Activated naive CD8-positive, alpha-beta T cell treated with anti-CD3 and anti-CD28 coated beads for 36 hours (primary cell): ENCODE measurements around the gene CHD8. TPM values are rescaled to one million over a fixed set of nuclear protein-coding genes. Genes with fewer than 3 reads are reported as not detected.
A peak's percentile ranks its signal among the peaks of the same experiment; 100 is the strongest.
"Not testable (repeated sequence)": the region's sequence is repeated elsewhere in the genome, so short reads cannot be mapped to it uniquely, and the experiment has no call there.

Experiments used
- DNase-seq: peaks from one replicate; pipeline ENCODE4 v3.0.0; 2021
- H3K27ac Mint-ChIP-seq: one replicate; pipeline ENCODE4 v1.8.0; 2022; ENCODE audit warnings: mild to moderate bottlenecking, moderate library complexity, mixed read lengths
- H3K27me3 Mint-ChIP-seq: one replicate; pipeline ENCODE4 v1.8.0; 2022; ENCODE audit warnings: mild to moderate bottlenecking, mixed read lengths
- H3K36me3 Mint-ChIP-seq: one replicate; pipeline ENCODE4 v1.8.0; 2021; ENCODE audit warnings: mild to moderate bottlenecking, mixed read lengths
- H3K4me1 Mint-ChIP-seq: one replicate; pipeline ENCODE4 v1.8.0; 2021; ENCODE audit warnings: mixed read lengths
- H3K4me3 Mint-ChIP-seq: one replicate; pipeline ENCODE4 v1.8.0; 2022; ENCODE audit warnings: mild to moderate bottlenecking, moderate library complexity, mixed read lengths
- H3K9me3 Mint-ChIP-seq: one replicate; pipeline ENCODE4 v1.8.0; 2022; ENCODE audit warnings: mixed read lengths
- total RNA-seq, 2 experiments: library from RNA; stranded (reverse); gene quantifications; one replicate each; pipeline ENCODE4 v1.2.3, GENCODE V29; 2021

CHD8 gene
- total RNA-seq, 2 experiments from 2014 or later, result 78.5 to 86.2 TPM

- Mint-ChIP-seq H3K36me3 (peaks cover 23% of the 10 kb centered on the region), H3K4me3 (peak overlapping the region; percentile 95), H3K27ac (peak overlapping the region; percentile 99), H3K27me3 (no peaks in the 10 kb centered on the region), H3K4me1 (peaks cover 48% of the 10 kb centered on the region), H3K9me3 (no peaks in the 10 kb centered on the region)
- no peak for DNase-seq
These were observed 929 bp downstream of the CHD8 start for GRCh38 chr14:21454843-21455544.

- no peak for DNase-seq
- H3K9me3 Mint-ChIP-seq, result no peaks in the 10 kb centered on the region
- peak overlapping the region; percentile 75 for H3K27ac Mint-ChIP-seq
- peaks cover 59% of the 10 kb centered on the region for H3K4me1 Mint-ChIP-seq
- peaks cover 23% of the 10 kb centered on the region for H3K36me3 Mint-ChIP-seq
- H3K4me3 Mint-ChIP-seq, result peak overlapping the region; percentile 19
- no peaks in the 10 kb centered on the region for H3K27me3 Mint-ChIP-seq
These were observed 6.1 kb downstream of the CHD8 start for GRCh38 chr14:21449899-21450216.

- not testable (repeated sequence) for DNase-seq, H3K9me3 Mint-ChIP-seq, H3K4me3 Mint-ChIP-seq, H3K27me3 Mint-ChIP-seq, H3K27ac Mint-ChIP-seq
- peaks cover 33% of the 10 kb centered on the region for H3K4me1 Mint-ChIP-seq
- peaks cover 18% of the 10 kb centered on the region for H3K36me3 Mint-ChIP-seq
These were observed 13.3 kb downstream of the CHD8 start for GRCh38 chr14:21442657-21443056.

- no peaks in the 10 kb centered on the region for H3K27me3 Mint-ChIP-seq
- H3K4me1 Mint-ChIP-seq, result peaks cover 36% of the 10 kb centered on the region
- peak overlapping the region; percentile 15 for H3K27ac Mint-ChIP-seq
- no peak overlapping the region for H3K4me3 Mint-ChIP-seq
- H3K9me3 Mint-ChIP-seq, result no peaks in the 10 kb centered on the region
- DNase-seq, result no peak
- H3K36me3 Mint-ChIP-seq, result peaks cover 17% of the 10 kb centered on the region
These were observed 15.1 kb downstream of the CHD8 start for GRCh38 chr14:21440859-21441258.

- no peaks in the 10 kb centered on the region for H3K9me3 Mint-ChIP-seq
- peaks cover 49% of the 10 kb centered on the region for H3K4me1 Mint-ChIP-seq
These were observed 18.6 kb downstream of the CHD8 start for GRCh38 chr14:21437063-21437901.

GRCh38 chr14:21436567-21437062, 19.3 kb downstream of the CHD8 start:
- peak overlapping the region; percentile 95 for H3K4me3 Mint-ChIP-seq

More at GRCh38 chr14:21437063-21437901, 18.6 kb downstream of the CHD8 start:
- Mint-ChIP-seq H3K27ac (peak overlapping the region; percentile 75), H3K27me3 (no peaks in the 10 kb centered on the region), H3K36me3 (peaks cover 30% of the 10 kb centered on the region), H3K4me3 (peak overlapping the region; percentile 95)
- peak; percentile 97 for DNase-seq

GRCh38 chr14:21431126-21431525, 24.8 kb downstream of the CHD8 start:
- peaks cover 27% of the 10 kb centered on the region for H3K36me3 Mint-ChIP-seq
- no peaks in the 10 kb centered on the region for H3K27me3 Mint-ChIP-seq
- no peaks in the 10 kb centered on the region for H3K9me3 Mint-ChIP-seq
- H3K27ac Mint-ChIP-seq, result no peak overlapping the region
- peaks cover 32% of the 10 kb centered on the region for H3K4me1 Mint-ChIP-seq
- no peak overlapping the region for H3K4me3 Mint-ChIP-seq
- DNase-seq, result no peak

More at GRCh38 chr14:21436567-21437062, 19.3 kb downstream of the CHD8 start:
- H3K4me1 Mint-ChIP-seq, result peaks cover 47% of the 10 kb centered on the region
- DNase-seq, result no peak
- H3K9me3 Mint-ChIP-seq, result no peaks in the 10 kb centered on the region
- H3K27ac Mint-ChIP-seq, result peak overlapping the region; percentile 75
- no peaks in the 10 kb centered on the region for H3K27me3 Mint-ChIP-seq
- H3K36me3 Mint-ChIP-seq, result peaks cover 32% of the 10 kb centered on the region

GRCh38 chr14:21428930-21429329, 27.0 kb downstream of the CHD8 start:
- no peaks in the 10 kb centered on the region for H3K27me3 Mint-ChIP-seq
- peaks cover 29% of the 10 kb centered on the region for H3K36me3 Mint-ChIP-seq
- H3K9me3 Mint-ChIP-seq, result no peaks in the 10 kb centered on the region
- no peak overlapping the region for H3K4me3 Mint-ChIP-seq
- peak overlapping the region; percentile 58 for H3K27ac Mint-ChIP-seq
- DNase-seq, result no peak
- peaks cover 14% of the 10 kb centered on the region for H3K4me1 Mint-ChIP-seq

GRCh38 chr14:21426692-21427091, 29.2 kb downstream of the CHD8 start:
- Mint-ChIP-seq H3K36me3 (peaks cover 30% of the 10 kb centered on the region), H3K9me3 (no peaks in the 10 kb centered on the region), H3K27me3 (no peaks in the 10 kb centered on the region), H3K4me3 (no peak overlapping the region), H3K4me1 (peaks cover 7% of the 10 kb centered on the region), H3K27ac (no peak overlapping the region)
- DNase-seq, result no peak

- Mint-ChIP-seq H3K4me1 (peaks cover 5% of the 10 kb centered on the region), H3K36me3 (peaks cover 23% of the 10 kb centered on the region), H3K27ac (no peak overlapping the region), H3K9me3 (no peaks in the 10 kb centered on the region), H3K27me3 (no peaks in the 10 kb centered on the region), H3K4me3 (no peak overlapping the region)
- DNase-seq, result no peak
These were observed 36.4 kb downstream of the CHD8 start for GRCh38 chr14:21419528-21419927.

GRCh38 chr14:21415329-21415728, 40.6 kb downstream of the CHD8 start:
- Mint-ChIP-seq H3K27me3 (no peaks in the 10 kb centered on the region), H3K36me3 (peaks cover 33% of the 10 kb centered on the region), H3K27ac (peak overlapping the region; percentile 58), H3K9me3 (no peaks in the 10 kb centered on the region), H3K4me1 (peaks cover 17% of the 10 kb centered on the region), H3K4me3 (no peak overlapping the region)
- DNase-seq, result no peak

- no peaks in the 10 kb centered on the region for H3K27me3 Mint-ChIP-seq
- peaks cover 29% of the 10 kb centered on the region for H3K36me3 Mint-ChIP-seq
- no peak for DNase-seq
- H3K27ac Mint-ChIP-seq, result peak overlapping the region; percentile 93
- no peaks in the 10 kb centered on the region for H3K9me3 Mint-ChIP-seq
- peaks cover 21% of the 10 kb centered on the region for H3K4me1 Mint-ChIP-seq
- H3K4me3 Mint-ChIP-seq, result no peak overlapping the region
These were observed 41.7 kb downstream of the CHD8 start for GRCh38 chr14:21414137-21414631.

GRCh38 chr14:21408147-21408546, 47.8 kb downstream of the CHD8 start:
- peaks cover 30% of the 10 kb centered on the region for H3K36me3 Mint-ChIP-seq
- H3K9me3 Mint-ChIP-seq, result no peaks in the 10 kb centered on the region
- no peak overlapping the region for H3K4me3 Mint-ChIP-seq
- peaks cover 6% of the 10 kb centered on the region for H3K4me1 Mint-ChIP-seq
- DNase-seq, result no peak
- no peaks in the 10 kb centered on the region for H3K27me3 Mint-ChIP-seq
- no peak overlapping the region for H3K27ac Mint-ChIP-seq

- peaks cover 32% of the 10 kb centered on the region for H3K36me3 Mint-ChIP-seq
- H3K9me3 Mint-ChIP-seq, result no peaks in the 10 kb centered on the region
- H3K27ac Mint-ChIP-seq, result no peak overlapping the region
These were observed 49.7 kb downstream of the CHD8 start for GRCh38 chr14:21406213-21406612.

GRCh38 chr14:21405097-21405496, 50.8 kb downstream of the CHD8 start:
- no peak overlapping the region for H3K27ac Mint-ChIP-seq
- H3K4me1 Mint-ChIP-seq, result peaks cover 1% of the 10 kb centered on the region
- H3K9me3 Mint-ChIP-seq, result no peaks in the 10 kb centered on the region
- H3K36me3 Mint-ChIP-seq, result peaks cover 37% of the 10 kb centered on the region
- H3K4me3 Mint-ChIP-seq, result no peak overlapping the region
- no peaks in the 10 kb centered on the region for H3K27me3 Mint-ChIP-seq
- no peak for DNase-seq

More at GRCh38 chr14:21406213-21406612, 49.7 kb downstream of the CHD8 start:
- Mint-ChIP-seq H3K4me1 (peaks cover 6% of the 10 kb centered on the region), H3K27me3 (no peaks in the 10 kb centered on the region), H3K4me3 (no peak overlapping the region)
- no peak for DNase-seq
